ENCODE data around the gene VANGL2. TPM values are rescaled to one million over a fixed set of nuclear protein-coding genes. Genes with fewer than 3 reads are reported as not detected.

Gene VANGL2
- total and polyA plus RNA-seq, 9 of the 15 experiments (the other 6 are each of a cell fraction or from before 2014, with no cell fraction given) = 0.28 to 4.0 (median 0.98) TPM

GRCh38 chr1:160400646-160401486 lies 502 bp downstream of the VANGL2 start (continued):
- TF ChIP-seq ETS2 (tag; IDR thresholded peaks at IDR 0.05; ENCODE audit: borderline replicate concordance, poor library complexity, severe bottlenecking) (no peak), GATAD2B (IDR thresholded peaks at IDR 0.05; ENCODE audit: borderline replicate concordance) (no peak), ATF7 (IDR thresholded peaks at IDR 0.05) (no peak), SRSF9 (IDR thresholded peaks at IDR 0.05; ENCODE audit: borderline replicate concordance, low read depth, low read length) (no peak), POLR2G (IDR thresholded peaks at IDR 0.05; ENCODE audit: low read depth, low read length) (peak; percentile 45; the same call in 1 of the 2 replicates), VEZF1 (CRISPR knock-in tag; IDR thresholded peaks at IDR 0.05) (peak; percentile 82), TFAP4 (CRISPR knock-in tag; IDR thresholded peaks at IDR 0.05; ENCODE audit: borderline replicate concordance) (0 out of 2 replicates have a peak, but pooled peaks have one; percentile 12), RBM34 (IDR thresholded peaks at IDR 0.05; ENCODE audit: borderline replicate concordance, insufficient read depth, low read length) (no peak), SP2 (IDR thresholded peaks at IDR 0.05; ENCODE audit: extremely low read depth, low read depth, low read length, poor library complexity, severe bottlenecking) (no peak), NCOA6 (IDR thresholded peaks at IDR 0.05) (no peak), FIP1L1 (IDR thresholded peaks at IDR 0.05; ENCODE audit: low read depth, low read length, poor library complexity, severe bottlenecking) (peak; percentile 9), GATAD2A (IDR thresholded peaks at IDR 0.05) (0 out of 2 replicates have a peak, but pooled peaks have one; percentile 45), TSC22D4 (tag; IDR thresholded peaks at IDR 0.05) (no peak), ZNF174 (CRISPR knock-in tag; IDR thresholded peaks at IDR 0.05) (no peak), TEAD1 (CRISPR knock-in tag; IDR thresholded peaks at IDR 0.05) (no peak), MED1 (CRISPR knock-in tag; IDR thresholded peaks at IDR 0.05; ENCODE audit: borderline replicate concordance) (no peak), KLF1 (tag; IDR thresholded peaks at IDR 0.05) (no peak), ZNF316 (IDR thresholded peaks at IDR 0.05) (no peak), MAZ (CRISPR knock-in tag; conservative IDR thresholded peaks at IDR 0.05 in 1 of 2, IDR thresholded peaks at IDR 0.05 in 1 of 2) (peak; percentile 22 to 23; a peak in 1 of 4 replicates)
- TF ChIP-seq, protein P1, sequence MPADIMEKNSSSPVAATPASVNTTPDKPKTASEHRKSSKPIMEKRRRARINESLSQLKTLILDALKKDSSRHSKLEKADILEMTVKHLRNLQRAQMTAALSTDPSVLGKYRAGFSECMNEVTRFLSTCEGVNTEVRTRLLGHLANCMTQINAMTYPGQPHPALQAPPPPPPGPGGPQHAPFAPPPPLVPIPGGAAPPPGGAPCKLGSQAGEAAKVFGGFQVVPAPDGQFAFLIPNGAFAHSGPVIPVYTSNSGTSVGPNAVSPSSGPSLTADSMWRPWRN (IDR thresholded peaks at IDR 0.05; ENCODE audit: low read depth) = no peak
- TF ChIP-seq, protein P2, sequence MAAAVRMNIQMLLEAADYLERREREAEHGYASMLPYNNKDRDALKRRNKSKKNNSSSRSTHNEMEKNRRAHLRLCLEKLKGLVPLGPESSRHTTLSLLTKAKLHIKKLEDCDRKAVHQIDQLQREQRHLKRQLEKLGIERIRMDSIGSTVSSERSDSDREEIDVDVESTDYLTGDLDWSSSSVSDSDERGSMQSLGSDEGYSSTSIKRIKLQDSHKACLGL (CRISPR knock-in tag; IDR thresholded peaks at IDR 0.05; ENCODE audit: borderline replicate concordance, poor library complexity, severe bottlenecking) = no peak
- TF ChIP-seq, protein P3, sequence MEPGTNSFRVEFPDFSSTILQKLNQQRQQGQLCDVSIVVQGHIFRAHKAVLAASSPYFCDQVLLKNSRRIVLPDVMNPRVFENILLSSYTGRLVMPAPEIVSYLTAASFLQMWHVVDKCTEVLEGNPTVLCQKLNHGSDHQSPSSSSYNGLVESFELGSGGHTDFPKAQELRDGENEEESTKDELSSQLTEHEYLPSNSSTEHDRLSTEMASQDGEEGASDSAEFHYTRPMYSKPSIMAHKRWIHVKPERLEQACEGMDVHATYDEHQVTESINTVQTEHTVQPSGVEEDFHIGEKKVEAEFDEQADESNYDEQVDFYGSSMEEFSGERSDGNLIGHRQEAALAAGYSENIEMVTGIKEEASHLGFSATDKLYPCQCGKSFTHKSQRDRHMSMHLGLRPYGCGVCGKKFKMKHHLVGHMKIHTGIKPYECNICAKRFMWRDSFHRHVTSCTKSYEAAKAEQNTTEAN (CRISPR knock-in tag; IDR thresholded peaks at IDR 0.05) = no peak

Data from K562 (cell line).